Heart left ventricle (tissue), 13 donors: ENCODE measurements around the gene EVA1A.

Source experiments
- CTCF ChIP-seq, 12 donors: fragments of 200-600 bp; sonication (generic) in 4 of 12; IDR thresholded peaks; one replicate each; pipeline versions ENCODE4 v1.5.0 to v1.8.0; 2018 to 2022; ENCODE audit warnings: antibody characterized with exemption in 12 of 12, mild to moderate bottlenecking in 5 of 12
- POLR2A ChIP-seq, 2 donors: fragments of 450-650 bp; IDR thresholded peaks; one replicate each; pipeline ENCODE4 v1.6.1; 2017; ENCODE audit warnings: antibody characterized with exemption in 2 of 2, mild to moderate bottlenecking in 2 of 2, moderate library complexity in 2 of 2
- donor health status: ischemic (EF 13 %, LVEDD 7.1; RV severe dilation, severe dysfunction).
- donor health status: DM: no; HTN: yes; CAD: no.
- donor health status: DM: no; HTN: no; CAD: no.
- donor health status: ischemic (EF 25% LVEDD 6.9; RV normal size, moderate dysfunction).
- donor health status: ischemic (EF 25% LVEDD 5.7; RV mildly dilated, moderate dysfunction).
- donor health status: ischemic (EF 35%, LVEDD 5.7; RV mildly dilated, moderate dysfunction).
- donor health status: nonischemic (EF 11% LVEDD 7.7; RV severe dilation, severe dysfunction).
- donor health status: DM: yes; HTN: yes; CAD: no.
- donor health status: PGD.
- donor health status: ischemic (EF 29% LVEDD 5.4; RV normal size, mild dysfunction).
- donor health status: nonischemic (EF 23%, LVEDD 6.1; RV moderate dilation, normal function).

GRCh38 chr2:75607400-75607798 lies 46.7 kb upstream of the EVA1A start:
- TF ChIP-seq CTCF (IDR thresholded peaks at IDR 0.05) (no peak), POLR2A (IDR thresholded peaks at IDR 0.05) (no peak)
